Measurements from ENCODE around the gene ZDHHC11.
"Not testable (repeated sequence)": the region's sequence is repeated elsewhere in the genome, so short reads cannot be mapped to it uniquely, and the experiment has no call there.

ZDHHC11 gene

DNA sequence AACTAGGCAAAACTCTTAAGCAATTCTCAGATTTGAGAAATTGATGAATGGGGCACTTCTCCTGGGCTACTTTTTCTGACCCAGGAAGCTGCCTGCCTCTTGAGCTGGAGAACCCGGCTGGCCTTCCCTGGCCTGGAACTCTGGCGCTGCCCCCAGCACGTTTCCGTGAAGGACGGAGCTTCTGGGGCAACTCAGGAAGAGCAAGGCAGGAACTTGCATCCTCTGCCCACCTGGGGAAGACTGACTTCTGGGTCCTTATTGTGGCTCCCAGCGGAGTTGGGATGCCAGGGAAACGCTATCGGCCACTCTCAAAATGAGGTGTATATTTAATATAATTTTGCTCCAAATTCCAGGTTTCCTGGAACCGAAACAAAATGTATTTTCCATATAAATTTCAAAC is 39.4 kb downstream of the ZDHHC11 start:
- not testable (repeated sequence) for DNase-seq (ENCODE audit: low spot score)

DNA sequence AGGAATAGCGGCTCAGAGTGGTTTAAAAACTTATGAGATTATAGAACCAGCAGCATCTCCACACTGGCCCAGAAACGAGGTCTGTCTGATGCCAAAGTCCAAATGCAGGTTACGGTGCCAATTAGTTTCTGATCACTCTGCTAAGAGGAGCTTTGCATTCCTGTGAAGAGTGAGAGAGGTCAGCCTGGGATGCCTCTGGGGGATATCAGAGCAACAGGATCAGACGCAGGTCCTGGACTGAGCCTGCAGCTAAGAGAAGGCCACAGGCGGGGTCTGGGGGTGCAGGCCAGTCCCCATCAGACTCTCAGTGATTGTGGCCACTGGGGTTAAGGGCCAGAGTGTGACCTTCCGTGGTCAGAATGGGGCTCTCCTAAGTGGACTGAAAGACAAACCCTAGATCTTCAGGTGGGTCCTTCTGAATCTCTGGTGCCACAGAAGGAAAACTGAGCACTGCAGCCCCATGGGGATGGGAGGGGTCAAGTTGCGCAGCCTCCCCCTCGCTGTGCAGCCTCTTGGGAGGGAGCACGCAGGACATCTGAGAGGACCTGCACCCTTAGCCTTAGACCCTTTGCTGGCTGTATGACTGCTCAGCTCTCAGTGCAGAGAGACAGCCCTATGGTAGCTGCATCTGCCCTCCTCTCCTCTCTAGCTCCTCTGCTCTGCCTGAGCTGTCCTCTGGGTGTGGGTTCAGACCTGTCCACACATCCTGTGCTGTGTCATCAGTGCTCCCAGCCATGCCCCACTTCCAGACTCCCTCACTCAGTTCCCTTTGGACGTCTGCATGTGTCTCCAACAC is 42.9 kb downstream of the ZDHHC11 start:
- DNase-seq (ENCODE audit: low spot score), result not testable (repeated sequence)

DNA sequence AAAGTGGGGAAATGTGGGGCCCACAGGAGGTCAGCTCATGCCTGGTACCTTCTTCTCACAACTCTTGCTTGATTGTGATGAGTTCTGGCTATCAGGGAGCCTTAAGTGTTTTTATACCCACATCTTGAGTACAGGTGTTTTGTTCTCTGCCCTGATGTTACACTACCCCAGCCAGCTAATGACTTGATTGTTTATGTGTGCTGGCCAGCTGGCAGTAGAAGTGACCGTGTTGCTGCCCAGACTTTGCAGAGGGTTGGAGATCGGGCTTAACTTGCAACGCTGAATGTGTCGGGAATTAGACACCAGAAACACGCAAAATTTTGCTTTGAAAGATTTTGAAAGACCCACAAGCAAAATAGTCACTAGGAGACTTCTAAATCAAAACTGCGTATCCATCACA is 49.3 kb downstream of the ZDHHC11 start:
- DNase-seq (ENCODE audit: low spot score), result no peak

DNA sequence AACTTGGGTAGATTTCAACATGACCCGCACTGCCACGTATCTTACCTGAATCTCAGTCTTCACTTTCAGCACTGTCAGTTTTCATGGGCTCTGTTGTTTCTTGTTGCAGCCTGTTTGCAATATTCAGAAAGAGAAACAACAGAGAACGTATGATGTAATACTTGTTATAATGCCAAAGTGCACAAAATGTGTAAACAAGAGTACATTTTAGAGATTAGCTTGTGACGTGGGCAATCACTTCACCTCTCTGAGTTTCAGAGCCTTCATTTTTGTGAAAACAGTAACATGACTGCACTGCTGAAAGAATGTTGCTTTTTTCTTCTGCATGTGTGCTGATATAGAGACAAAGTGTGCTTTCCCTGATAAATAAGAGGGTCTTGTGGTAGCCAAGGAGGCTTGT is 49.7 kb downstream of the ZDHHC11 start:
- not testable (repeated sequence) for DNase-seq (ENCODE audit: low spot score)

DNA sequence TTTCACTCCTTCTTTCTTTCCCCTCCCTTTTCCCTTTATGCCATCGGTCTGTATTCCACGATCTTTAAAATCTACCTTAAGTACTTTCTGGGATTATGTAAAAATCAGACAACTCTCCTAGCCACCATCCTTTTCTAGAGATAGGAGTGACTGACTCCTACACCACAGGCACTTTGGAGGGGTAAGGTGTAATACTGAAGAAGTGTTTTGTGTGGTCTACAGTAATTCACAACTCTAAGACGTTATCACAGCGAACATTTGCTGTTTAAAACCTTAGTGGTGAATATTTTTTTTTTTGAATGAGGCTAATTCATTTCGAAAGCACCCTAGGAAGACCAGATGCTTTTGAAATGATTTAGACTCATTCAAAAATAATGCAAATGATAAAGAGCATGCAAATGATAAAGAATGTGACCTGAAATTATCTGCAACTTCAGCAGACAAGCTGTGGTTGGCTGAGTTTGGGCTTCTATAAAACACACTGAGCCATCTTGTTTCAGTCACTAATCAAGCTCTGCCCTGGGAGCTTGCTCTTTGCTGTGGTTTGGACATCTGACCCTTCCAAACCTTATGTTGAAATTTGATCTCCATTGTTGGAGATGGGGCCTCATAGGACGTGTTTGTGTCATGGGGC is 52.2 kb downstream of the ZDHHC11 start:
- not testable (repeated sequence) for DNase-seq (ENCODE audit: low spot score)

DNA sequence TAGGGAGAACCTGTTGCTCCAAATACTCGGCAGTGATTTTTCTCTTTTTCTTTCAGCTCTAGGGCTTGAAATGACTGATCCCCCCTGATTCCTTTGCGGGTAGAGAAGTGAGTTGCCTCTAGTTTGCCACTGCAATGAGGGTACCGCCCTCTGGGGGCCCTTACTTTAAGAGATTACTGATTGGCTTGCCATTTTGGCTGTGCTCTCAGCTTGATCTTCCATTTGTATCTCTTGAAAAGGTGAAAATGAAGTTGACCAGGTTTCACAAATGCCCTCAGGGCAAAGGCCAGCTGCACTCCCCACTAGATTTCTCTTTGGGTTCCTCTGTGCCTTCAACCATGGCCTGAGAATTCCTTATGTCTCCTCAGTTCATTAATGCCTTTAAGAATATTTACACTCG is 52.8 kb downstream of the ZDHHC11 start:
- DNase-seq (ENCODE audit: low spot score), result not testable (repeated sequence)

DNA sequence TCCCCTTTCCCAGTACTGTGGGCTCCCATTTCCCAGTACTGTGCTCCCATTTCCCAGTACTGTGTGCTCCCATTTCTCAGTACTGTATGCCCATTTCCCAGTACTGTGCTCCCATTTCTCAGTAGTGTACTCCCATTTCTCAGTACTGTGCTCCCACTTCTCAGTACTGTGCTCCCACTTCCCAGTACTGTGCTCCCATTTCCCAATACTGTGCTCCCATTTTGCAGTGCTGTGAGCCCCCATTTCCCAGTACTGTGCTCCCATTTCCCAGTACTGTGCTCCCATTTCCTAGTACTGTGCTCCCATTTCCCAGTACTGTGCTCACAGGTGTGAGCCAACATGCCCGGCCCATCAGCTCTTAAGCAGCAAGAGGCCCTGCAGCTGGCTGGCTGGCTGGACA is 54.9 kb downstream of the ZDHHC11 start:
- not testable (repeated sequence) for DNase-seq (ENCODE audit: low spot score)

DNA sequence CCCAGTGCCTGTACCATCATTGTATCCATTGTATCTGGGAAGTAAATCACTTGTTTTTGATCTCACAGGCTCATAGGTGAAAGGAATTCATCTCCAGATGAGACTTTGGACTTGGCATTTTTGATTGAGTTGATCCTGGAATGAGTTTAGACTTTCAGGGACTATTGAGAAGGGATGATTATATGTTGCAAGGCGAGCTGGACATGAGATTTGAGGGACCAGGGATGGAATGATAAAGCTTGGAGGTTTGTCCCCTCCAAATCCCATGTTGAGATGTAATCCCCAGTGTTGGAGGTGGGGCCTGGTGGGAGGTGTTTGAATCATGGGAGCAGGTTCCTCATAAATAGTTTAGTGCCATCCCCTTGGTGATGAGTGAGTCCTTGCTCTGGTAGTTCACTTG is 55.8 kb downstream of the ZDHHC11 start:
- DNase-seq (ENCODE audit: low spot score), result not testable (repeated sequence)

DNA sequence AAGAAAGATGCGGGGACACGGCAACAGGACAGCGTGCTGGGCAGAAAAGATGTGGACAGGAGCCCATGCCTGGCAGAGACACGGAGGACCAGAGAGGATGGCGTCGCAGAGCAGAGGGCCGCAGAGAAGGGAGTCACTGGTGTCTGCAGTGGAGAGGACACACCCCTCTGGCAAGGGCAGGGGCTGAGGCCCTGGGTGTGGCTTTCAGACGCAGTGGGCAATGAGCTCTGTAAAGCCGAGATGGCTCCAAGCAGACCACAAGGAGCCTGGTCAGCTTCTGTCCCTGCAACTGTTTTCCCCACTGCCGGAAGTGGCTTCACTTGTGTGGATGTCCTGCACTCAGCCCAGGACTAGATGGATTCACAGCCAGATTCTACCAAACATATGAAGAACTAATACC is 62.1 kb downstream of the ZDHHC11 start:
- DNase-seq (ENCODE audit: low spot score), result not testable (repeated sequence)

DNA sequence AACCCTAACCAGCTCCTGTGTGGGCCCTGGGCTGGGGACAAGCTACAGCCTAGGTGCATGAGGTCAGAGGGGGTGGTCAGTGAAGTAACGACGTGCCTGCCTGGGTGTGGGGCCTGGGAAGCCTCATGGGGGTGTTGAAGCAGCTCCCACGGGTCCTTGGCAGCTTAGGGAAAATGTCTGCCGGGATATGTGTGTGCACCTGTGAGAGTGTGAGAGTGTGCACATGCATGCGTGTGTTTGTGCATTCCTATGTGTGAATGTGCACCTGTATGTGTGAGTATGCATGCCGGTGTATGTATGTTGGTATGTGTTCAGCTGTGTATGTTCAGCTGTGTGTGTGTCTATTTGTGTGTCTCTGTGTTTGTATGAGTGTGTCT is 62.9 kb downstream of the ZDHHC11 start:
- not testable (repeated sequence) for DNase-seq (ENCODE audit: low spot score)

DNA sequence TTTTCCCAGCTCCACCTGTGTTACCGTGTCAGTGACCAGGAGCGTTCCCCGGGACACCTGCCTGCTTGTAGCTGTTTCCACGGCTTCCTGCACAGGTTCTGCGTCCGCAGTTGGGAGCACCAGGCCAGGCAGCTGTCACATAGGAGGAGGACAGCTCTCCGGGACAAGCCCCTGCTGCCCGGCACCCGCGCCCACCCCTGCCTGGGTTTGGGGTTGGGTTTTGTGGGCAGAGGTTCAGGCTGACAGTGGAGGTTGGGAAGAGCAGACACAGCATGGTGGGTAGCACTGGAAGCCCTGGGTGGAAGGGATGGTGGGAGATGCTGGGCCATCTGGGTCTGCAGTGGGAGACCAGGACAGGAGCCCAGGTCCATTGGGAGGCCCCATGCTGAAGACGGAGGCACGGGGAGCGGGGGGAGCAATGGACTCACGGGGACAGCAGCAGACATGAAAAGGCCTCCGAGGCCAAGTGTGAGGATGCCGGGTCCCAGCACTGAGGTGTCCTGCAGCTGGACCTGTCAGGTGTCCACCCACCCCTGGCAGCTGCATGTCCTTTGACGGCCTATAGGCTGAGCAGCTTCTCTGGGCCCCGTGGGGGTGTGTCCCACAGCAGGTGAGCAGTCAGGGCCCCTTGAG is 63.4 kb downstream of the ZDHHC11 start:
- not testable (repeated sequence) for DNase-seq (ENCODE audit: low spot score)

DNA sequence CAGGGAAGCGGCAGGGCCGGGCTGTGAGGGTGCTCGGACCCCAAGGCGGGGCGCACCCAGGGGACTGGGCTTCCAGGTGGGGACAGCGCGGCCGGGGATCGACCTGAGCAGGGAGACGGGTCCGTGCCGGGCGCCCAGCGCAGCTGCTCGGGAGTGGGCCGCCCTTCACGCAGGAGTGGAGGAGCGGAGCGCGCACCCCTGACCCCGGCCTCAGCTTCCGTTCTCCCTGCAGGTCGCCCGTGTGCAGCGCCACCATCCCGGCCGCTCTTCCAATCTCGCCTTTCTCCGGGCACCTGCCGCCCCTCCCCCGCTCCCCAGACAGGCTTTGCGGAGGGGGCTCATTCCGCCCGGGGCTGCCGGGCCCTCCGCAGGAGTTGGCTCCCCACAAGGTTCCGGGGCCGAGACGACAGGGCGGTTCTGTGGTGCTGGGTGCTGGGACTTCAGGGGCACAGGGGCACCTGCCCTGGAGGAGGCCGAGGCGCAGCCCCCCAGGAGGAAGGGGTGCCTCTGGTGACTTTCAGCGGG is 65.5 kb downstream of the ZDHHC11 start:
- not testable (repeated sequence) for DNase-seq (ENCODE audit: low spot score)

DNA sequence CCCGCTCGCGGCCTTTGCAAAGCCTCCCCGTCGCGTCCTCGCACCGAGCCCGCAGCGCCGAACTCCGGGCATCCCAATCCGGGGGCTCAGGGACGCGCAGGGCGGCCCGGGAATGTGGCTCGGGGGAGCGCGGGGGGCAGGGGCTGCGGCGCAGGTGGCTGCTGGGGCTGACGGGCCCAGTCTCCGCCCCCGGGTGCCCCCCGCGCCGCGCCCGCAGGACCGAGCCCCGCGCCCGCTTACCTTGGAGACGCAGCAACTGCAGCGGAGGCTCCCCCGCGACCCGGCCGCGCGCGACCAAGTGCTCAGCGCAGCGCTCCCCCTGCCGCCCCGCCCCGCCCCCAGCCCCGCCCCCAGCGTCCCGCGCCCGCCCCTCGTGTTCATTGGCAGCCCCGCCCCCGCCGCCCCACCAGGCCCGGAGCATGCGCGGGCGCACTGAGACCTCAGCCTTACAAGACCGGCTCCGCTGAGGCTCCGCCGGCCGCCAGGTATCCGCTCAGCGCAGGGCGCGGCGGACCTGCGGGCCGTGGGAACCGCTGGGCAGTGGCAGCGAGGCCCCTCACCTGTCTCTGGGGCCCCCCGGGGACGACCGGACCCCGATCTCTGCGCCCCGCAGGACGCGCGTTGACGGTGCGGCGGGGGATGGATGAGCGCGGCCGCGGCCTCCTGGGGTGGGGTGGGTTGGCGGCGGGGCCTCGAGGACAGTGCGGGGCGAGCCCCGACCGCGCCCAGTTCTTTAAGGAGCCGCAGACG is 66.2 kb downstream of the ZDHHC11 start, which contains the start of gene ZDHHC11B:
Gene ZDHHC11B (minus strand): TSS at position 302 of the 750 bp plus-strand sequence. CDS start 17,810 bp downstream, outside the sequence.
- peak; percentile 77 for DNase-seq (ENCODE audit: low spot score)

DNA sequence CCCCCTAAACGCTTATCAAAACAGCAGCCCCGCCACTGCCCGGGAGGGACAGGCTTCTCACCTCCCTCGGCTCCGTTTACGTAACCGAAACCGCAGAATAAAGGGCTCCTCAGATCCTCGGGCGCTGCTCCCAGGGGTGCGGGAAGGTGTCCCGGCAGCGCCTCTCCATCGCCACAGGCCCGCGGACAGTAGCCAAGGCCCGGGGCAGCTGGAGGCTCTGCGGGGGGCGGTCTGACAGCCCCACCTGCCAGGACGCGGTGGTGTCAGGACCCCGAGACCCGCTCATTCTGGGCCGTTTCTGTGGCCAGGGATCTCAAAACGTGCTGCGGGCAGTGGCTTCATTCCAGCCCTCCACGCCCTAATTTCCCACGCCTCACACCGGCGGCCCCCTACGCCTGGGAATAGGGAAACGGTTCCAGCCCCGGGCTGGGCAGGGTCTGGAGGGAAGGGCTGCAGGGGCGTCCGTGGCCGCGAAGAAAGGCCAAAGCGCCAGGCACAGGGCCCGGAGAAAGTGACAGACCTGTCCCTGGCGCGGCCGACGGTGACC is 66.8 kb downstream of the ZDHHC11 start:
- DNase-seq (ENCODE audit: low spot score), result not testable (repeated sequence)

DNA sequence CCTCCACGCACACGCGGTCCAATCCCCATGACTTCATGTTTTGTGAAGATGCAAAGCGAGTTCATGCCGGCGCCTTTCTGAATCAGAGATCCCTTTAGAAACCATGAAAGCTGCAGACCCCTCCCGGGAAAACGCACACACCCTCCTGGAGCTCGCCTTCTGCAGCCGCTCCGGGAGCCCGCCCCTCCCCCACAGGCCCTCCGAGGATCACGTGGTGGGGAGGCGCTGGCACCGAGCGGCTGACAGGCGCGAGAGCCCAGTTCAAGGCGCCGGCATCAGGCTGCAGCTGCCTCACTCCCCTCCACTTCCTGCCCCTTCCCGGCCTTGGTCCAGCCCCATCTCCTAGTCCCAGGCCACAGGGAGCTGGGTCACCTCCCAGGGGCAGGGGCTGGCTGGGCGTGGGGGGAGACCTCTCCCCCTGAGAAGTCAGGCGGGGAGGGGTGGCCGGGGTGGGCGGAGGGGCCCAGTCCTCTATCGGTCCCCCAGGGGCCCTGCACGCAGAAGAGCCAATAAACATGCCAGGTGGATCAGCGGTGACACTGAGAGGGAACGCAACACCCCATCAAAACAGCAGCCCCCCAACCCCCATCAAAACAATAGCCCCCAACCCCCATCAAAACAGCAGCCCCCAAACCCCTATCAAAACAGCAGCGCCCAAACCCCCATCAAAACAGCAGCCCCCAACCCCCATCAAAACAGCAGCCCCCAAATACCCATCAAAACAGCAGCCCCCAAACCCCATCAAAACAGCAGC is 67.6 kb downstream of the ZDHHC11 start:
- not testable (repeated sequence) for DNase-seq (ENCODE audit: low spot score)

DNA sequence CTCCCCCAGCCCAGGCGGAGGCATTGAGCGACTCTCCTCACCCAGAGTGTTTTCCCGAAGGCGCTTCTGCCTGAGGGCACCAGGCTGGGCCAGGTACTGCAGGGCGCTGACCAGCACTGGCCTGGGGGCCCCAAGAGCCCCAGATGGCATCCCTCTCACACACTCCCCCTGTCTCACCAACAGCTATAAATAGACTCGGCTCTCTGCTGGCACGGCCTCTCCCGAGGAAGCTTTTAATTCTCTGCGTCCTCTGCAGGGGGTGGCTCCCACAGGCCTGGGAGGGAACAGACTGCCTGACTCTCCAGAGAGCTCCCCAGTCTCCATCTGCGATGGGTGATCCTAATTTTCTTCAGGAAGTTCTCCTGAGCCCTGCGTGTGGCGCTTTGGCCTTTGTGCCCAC is 68.4 kb downstream of the ZDHHC11 start:
- not testable (repeated sequence) for DNase-seq (ENCODE audit: low spot score)

DNA sequence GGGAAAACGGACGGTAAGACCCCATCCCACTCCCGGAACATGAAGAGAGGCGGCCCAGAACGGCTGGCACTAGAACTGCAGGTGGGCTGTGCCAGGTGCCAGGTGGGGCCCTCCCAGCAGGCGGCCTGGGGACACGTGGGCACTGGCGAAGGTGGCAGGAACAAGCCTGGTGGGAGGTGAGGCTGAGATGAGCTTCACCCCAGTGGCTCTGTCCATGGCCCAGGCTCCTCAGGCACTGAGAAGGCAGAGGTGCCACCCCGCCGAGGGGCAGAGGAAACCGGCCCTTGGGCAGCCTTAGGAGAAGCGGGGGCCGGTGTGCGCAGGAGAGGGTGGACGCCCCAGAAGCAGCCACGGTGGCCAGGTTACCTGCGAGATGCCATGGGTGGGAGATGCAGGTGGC is 70.2 kb downstream of the ZDHHC11 start:
- not testable (repeated sequence) for DNase-seq (ENCODE audit: low spot score)

DNA sequence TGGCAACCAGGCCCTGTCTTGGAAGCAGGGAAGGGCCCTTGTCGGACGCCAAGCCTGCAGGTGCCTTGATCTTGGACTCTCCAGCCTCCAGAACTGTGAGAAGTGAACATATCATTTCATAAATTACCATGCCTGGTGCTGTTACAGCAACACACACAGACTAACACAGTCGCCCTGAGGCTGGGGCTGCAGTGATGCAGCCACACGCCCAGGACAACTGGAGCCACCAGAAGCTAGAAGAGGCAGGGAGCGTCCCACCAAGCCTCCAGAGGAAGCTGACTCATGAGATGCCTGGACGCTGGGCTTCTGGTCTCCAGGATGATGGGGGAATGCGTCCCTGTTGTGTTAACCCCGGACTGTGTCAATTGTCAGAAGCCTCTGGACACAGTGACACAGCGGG is 71.8 kb downstream of the ZDHHC11 start:
- not testable (repeated sequence) for DNase-seq (ENCODE audit: low spot score)

DNA sequence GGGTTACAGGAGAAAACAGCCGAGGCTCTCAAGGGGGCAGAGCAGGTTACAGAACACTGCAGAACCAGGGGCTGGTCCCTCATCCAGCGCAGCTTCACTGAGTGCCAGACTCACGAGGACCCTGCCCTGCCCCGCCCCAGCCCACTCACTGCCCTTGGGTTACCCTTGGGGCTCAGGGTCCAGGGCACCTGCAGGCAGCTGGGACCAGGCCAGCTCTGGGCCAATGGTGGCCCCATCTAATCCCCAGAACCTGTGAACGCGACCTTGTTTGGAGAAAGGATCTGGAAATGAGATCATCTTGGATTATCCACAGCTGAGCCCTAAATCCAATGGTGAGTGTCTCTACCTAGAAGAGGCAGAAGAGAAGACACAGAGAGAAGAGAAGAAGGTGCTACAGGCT is 72.4 kb downstream of the ZDHHC11 start:
- not testable (repeated sequence) for DNase-seq (ENCODE audit: low spot score)

DNA sequence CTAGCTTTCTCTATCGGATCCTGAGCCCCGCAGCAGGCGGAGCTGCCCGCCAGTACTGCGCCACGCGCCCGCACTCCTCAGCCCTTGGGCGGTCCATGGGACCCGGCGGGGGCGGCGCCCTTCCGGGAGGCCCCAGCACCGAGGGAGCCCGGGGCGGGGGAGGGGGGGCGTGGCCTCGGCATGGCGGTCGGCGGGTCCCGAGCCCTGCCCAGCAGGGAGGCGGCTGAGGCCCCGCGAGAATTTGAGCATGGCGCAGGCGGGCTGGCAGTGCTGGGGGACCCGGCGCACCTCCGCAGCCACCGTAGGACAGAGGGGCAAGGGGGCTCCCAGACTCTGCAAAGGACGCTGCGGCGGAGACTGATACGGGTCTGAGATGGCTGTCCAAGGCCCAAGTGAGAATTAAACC is 73.0 kb downstream of the ZDHHC11 start:
- no peak for DNase-seq (ENCODE audit: low spot score)
